Mesothelial cell of epicardium (in vitro differentiated cells): ENCODE results near the gene CACFD1. TPM values are rescaled to one million over a fixed set of nuclear protein-coding genes. Genes with fewer than 3 reads are reported as not detected.

ENCODE experiments used
- DNase-seq, 2 experiments: peaks; one replicate each; pipeline ENCODE4 v3.0.0; 2021; ENCODE audit warnings: low spot score in 2 of 2; ENCODE audit not compliant: unreplicated experiment in 2 of 2
- H3K27ac Mint-ChIP-seq: 2 replicates; pipeline ENCODE4 v1.8.0; 2021; ENCODE audit warnings: mixed read lengths
- H3K27me3 Mint-ChIP-seq: 2 replicates; pipeline ENCODE4 v1.8.0; 2021; ENCODE audit warnings: low read depth, mixed read lengths
- H3K36me3 Mint-ChIP-seq: 2 replicates; pipeline ENCODE4 v1.8.0; 2021; ENCODE audit warnings: mixed read lengths
- H3K4me1 Mint-ChIP-seq: 2 replicates; pipeline ENCODE4 v1.8.0; 2021; ENCODE audit warnings: mixed read lengths
- H3K4me3 Mint-ChIP-seq: 2 replicates; pipeline ENCODE4 v1.8.0; 2021; ENCODE audit warnings: mild to moderate bottlenecking, moderate library complexity, mixed read lengths
- H3K9me3 Mint-ChIP-seq: 2 replicates; pipeline ENCODE4 v1.8.0; 2021; ENCODE audit warnings: mixed read lengths
- CTCF ChIP-seq: fragments of 200-600 bp; sonication (generic); IDR thresholded peaks from one replicate; pipeline ENCODE4 v1.5.0; 2021; ENCODE audit warnings: antibody characterized with exemption; ENCODE audit not compliant: unreplicated experiment
- total RNA-seq: library from RNA; stranded (reverse); gene quantifications from 3 replicates; pipeline ENCODE4 v1.2.1, GENCODE V29; 2021

Gene CACFD1
- total RNA-seq, 1 donor from 2014 or later = 35.4 TPM

- DNase-seq = no peak
- no peaks in the 10 kb centered on the region for H3K9me3 Mint-ChIP-seq
- H3K27me3 Mint-ChIP-seq = peaks cover 14% of the 10 kb centered on the region
- TF ChIP-seq CTCF = no peak
- H3K4me1 Mint-ChIP-seq = peaks cover 2% of the 10 kb centered on the region
- no peaks in the 10 kb centered on the region for H3K36me3 Mint-ChIP-seq
- H3K27ac Mint-ChIP-seq = no peak overlapping the region
- no peak overlapping the region for H3K4me3 Mint-ChIP-seq
Measured at GRCh38 chr9:133433351-133433843, 26.4 kb upstream of the CACFD1 start.

GRCh38 chr9:133436681-133437080 lies 23.1 kb upstream of the CACFD1 start:
- Mint-ChIP-seq H3K9me3 (no peaks in the 10 kb centered on the region), H3K27ac (no peak overlapping the region), H3K27me3 (peaks cover 5% of the 10 kb centered on the region), H3K4me3 (no peak overlapping the region), H3K4me1 (no peaks in the 10 kb centered on the region), H3K36me3 (no peaks in the 10 kb centered on the region)
- DNase-seq = no peak
- TF ChIP-seq CTCF = no peak

GRCh38 chr9:133437753-133438531 lies 21.8 kb upstream of the CACFD1 start:
- no peak for TF ChIP-seq CTCF
- H3K4me1 Mint-ChIP-seq = no peaks in the 10 kb centered on the region
- H3K27ac Mint-ChIP-seq = no peak overlapping the region
- no peaks in the 10 kb centered on the region for H3K9me3 Mint-ChIP-seq
- H3K4me3 Mint-ChIP-seq = no peak overlapping the region
- peaks cover under 1% of the 10 kb centered on the region for H3K27me3 Mint-ChIP-seq
- H3K36me3 Mint-ChIP-seq = no peaks in the 10 kb centered on the region
- DNase-seq = no peak

- no peaks in the 10 kb centered on the region for H3K4me1 Mint-ChIP-seq
- H3K9me3 Mint-ChIP-seq = no peaks in the 10 kb centered on the region
- no peak overlapping the region for H3K27ac Mint-ChIP-seq
- DNase-seq = no peak
- no peak for TF ChIP-seq CTCF
- H3K4me3 Mint-ChIP-seq = no peak overlapping the region
- H3K27me3 Mint-ChIP-seq = no peaks in the 10 kb centered on the region
- H3K36me3 Mint-ChIP-seq = no peaks in the 10 kb centered on the region
Measured at GRCh38 chr9:133439337-133439736, 20.4 kb upstream of the CACFD1 start.

- Mint-ChIP-seq H3K27ac (no peak overlapping the region), H3K9me3 (no peaks in the 10 kb centered on the region), H3K27me3 (peaks cover 4% of the 10 kb centered on the region), H3K4me1 (no peaks in the 10 kb centered on the region), H3K4me3 (no peak overlapping the region), H3K36me3 (no peaks in the 10 kb centered on the region)
- no peak for DNase-seq
- no peak for TF ChIP-seq CTCF
Measured at GRCh38 chr9:133440874-133441273, 18.9 kb upstream of the CACFD1 start.
